Measurements from ENCODE around the gene PRRT4.

GRCh38 chr7:128350708-128351295 is 10.7 kb downstream of the PRRT4 start:
- TF ChIP-seq CTCF (conservative IDR thresholded peaks at IDR 0.05; ENCODE audit: low read depth in 2 of 2) (no peak), EZH2phosphoT487 (IDR thresholded peaks at IDR 0.05; ENCODE audit: unreplicated experiment) (peak; percentile 10)
